Cardiac fibroblast (primary cell): ENCODE measurements around the gene ERC2.

Experiments
- DNase-seq, 2 donors: peaks; one replicate each; pipeline versions ENCODE4 v3.0.0 to v3.0.0-alpha.2; 2010; ENCODE audit warnings: low read depth in 2 of 2
- H3K4me3 ChIP-seq, 2 donors: replicated peaks in 1 of 2; 1 replicate in 1 of 2; 2 replicates in 1 of 2; pipeline ENCODE4 v1.5.1; 2011; ENCODE audit warnings: low read depth in 2 of 2, low read length in 2 of 2, mild to moderate bottlenecking in 2 of 2, moderate library complexity in 1 of 2
- TF ChIP-seq, protein P1 (sequence below): IDR thresholded peaks from one replicate; pipeline ENCODE4 v1.5.1; 2011; ENCODE audit warnings: low read depth, mild to moderate bottlenecking, low read length, inconsistent platforms

The ERC2 gene

DNA sequence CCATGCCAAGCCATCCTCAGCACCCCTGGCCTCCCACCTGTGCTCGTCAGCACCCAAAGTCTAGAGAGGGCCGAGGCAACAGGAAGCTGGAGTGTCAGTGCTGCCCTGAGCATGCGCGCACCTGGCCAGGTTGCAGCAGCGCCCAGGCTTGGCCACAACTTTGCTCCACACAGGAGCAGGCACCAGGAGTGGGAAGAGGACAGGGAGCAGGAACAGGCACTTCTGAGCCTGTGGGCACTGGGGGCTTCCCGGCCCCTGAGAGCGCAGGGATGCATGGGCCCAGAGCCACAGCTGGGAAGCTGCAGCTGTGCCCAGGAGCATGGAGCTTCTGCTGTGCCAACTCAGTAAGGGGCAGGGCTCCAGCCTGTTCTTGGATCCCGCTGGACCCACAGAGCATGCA, 509.7 kb downstream of the ERC2 start:
- no peak overlapping the region for H3K4me3 ChIP-seq
- DNase-seq: no peak
- TF ChIP-seq, protein P1, sequence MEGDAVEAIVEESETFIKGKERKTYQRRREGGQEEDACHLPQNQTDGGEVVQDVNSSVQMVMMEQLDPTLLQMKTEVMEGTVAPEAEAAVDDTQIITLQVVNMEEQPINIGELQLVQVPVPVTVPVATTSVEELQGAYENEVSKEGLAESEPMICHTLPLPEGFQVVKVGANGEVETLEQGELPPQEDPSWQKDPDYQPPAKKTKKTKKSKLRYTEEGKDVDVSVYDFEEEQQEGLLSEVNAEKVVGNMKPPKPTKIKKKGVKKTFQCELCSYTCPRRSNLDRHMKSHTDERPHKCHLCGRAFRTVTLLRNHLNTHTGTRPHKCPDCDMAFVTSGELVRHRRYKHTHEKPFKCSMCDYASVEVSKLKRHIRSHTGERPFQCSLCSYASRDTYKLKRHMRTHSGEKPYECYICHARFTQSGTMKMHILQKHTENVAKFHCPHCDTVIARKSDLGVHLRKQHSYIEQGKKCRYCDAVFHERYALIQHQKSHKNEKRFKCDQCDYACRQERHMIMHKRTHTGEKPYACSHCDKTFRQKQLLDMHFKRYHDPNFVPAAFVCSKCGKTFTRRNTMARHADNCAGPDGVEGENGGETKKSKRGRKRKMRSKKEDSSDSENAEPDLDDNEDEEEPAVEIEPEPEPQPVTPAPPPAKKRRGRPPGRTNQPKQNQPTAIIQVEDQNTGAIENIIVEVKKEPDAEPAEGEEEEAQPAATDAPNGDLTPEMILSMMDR: no peak

DNA sequence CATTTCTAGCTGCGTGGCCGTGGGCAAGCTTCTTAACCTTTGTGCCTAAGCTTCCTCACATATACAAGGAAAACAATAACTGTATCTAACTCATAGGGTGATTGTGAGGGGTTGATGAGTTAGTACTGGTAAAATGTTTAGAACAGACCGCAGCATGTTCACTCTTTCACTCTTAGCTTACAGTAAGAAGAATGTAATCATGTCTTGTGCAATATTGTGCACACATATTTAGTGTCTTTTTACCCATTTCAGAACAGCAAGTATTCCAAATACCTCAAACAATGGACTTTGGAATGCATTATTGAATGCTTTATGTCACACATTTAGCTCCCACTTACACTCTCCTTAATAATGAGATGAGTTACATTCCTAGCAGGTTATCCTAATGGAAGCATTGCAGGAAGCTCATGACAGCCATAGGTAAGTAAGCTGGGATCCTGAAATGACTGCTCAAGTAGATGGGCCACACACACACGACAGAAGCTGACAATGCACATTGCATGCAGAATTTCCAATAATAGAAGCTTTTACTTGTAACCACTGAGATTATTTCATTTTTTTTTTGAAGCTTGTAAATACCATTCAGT, 512.3 kb downstream of the ERC2 start:
- TF ChIP-seq, protein P1: no peak
- no peak overlapping the region for H3K4me3 ChIP-seq
- peak in 1 of 2 donors; percentile 8 for DNase-seq

DNA sequence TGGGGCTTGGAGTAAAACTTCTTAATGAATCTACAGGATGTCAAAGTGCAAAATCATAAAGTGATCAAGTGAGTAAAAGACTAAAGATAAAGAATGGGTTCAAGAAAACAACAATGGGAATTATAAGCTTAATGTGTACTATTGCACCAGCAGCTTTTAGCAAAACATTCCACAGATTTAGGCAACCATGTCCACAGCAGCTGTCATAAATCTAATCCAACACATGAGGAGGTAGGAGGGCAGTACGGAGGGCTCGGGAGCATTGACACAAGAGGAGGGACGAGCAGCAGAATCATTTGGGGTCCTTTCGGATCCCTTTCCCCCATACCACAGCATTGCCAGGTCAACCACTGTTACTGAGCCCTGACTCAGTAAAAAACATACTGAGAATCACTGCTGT, 516.9 kb downstream of the ERC2 start:
- no peak for DNase-seq
- TF ChIP-seq, protein P1: no peak

DNA sequence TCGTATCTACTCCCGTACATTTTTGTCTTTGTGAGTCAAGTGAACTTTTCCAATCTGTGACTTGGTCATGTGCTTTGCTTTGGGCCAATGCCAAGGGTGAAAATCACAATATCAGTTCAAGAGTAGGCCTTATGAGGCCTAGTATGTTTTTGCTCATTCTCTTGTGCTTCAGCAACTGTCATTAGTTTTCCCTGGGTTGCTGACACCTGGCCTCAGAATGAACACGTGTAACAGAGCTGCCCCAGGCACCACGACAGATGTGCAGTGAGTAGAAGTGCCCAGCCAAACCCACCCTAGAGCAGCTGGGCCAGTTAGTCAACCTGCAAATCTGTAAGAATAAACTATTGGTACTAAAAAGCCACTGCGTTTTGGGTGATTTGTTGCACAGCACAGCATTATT, 520.9 kb downstream of the ERC2 start:
- no peak for DNase-seq
- H3K4me3 ChIP-seq: no peak overlapping the region
- TF ChIP-seq, protein P1: no peak

More for the DNA sequence above, 516.9 kb downstream of the ERC2 start:
- H3K4me3 ChIP-seq: no peak overlapping the region

DNA sequence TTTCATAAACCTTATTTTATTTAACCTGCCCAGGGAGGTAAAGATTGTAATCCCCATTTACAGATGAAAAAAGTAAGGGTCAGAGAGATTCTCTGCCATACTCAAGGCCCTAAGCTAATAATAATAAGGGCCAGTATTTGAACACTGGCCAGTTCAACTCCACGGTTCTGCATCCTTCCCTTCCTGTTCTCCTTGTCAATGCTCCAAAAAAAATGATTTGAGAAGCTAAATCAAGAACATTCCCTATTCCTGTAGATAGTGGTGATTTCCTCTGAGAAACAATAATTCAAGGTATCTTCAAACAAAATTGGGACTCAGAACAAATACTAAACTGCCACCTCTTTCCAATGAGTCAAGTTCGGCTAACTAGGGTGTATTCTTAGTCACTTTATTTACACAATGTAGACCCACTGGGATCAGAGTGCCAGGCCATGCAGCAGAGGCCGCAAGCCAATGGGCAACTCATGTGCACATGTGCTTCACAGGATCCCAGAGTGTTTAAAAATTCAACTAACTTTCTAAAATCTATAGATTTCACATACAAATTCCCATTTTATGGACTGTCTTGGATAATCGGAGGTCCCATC, 521.6 kb downstream of the ERC2 start:
- TF ChIP-seq, protein P1: no peak
- DNase-seq: no peak
- H3K4me3 ChIP-seq: no peak overlapping the region

DNA sequence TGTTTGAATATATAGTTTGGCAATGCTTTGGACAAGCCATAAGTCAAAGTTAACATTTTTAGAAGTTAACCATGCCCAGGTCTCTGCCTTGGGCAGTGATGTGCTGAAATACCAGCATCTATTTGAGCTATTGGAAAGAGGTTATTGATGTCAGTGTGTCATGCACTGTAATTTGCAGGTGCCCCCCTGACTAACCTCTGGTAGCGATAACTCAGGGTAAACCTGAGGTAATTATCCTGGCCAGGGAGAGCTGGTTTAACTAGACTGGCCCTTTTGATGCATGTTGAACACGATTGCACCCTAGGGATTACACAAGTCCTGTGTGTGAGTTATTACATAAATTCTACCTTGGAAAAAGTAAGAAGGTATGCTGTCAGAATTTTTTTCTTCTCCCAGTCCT, 525.4 kb downstream of the ERC2 start:
- no peak overlapping the region for H3K4me3 ChIP-seq
- no peak for DNase-seq
- TF ChIP-seq, protein P1: no peak

DNA sequence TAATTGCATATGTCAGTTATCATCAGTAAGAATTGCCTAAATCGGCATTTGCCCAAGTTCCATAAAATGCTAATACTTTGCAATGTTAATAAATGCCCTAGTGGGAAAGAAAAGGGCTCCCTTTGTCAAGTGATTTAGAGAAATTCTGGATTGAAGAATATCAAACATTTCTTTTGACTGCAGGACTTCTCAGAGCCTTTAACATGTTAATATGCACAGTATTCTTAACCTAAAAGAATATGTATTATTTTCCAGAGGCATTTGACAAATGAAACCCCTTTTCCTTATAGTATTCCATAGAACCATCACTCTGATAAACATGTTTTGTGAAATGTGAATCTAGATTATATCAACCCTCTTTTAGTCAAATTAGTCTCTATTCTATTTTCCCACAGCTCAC, 529.0 kb downstream of the ERC2 start:
- H3K4me3 ChIP-seq: no peak overlapping the region
- DNase-seq: no peak
- TF ChIP-seq, protein P1: no peak
